HG02981 (cell line): ENCODE results near the gene USP32.

Experiments used
- ATAC-seq: cut with Tn5 transposase; IDR thresholded peaks from one replicate; pipeline ENCODE4 v1.9.1; 2021; ENCODE audit warnings: mild to moderate bottlenecking, moderate library complexity; ENCODE audit not compliant: unreplicated experiment

The USP32 gene

DNA sequence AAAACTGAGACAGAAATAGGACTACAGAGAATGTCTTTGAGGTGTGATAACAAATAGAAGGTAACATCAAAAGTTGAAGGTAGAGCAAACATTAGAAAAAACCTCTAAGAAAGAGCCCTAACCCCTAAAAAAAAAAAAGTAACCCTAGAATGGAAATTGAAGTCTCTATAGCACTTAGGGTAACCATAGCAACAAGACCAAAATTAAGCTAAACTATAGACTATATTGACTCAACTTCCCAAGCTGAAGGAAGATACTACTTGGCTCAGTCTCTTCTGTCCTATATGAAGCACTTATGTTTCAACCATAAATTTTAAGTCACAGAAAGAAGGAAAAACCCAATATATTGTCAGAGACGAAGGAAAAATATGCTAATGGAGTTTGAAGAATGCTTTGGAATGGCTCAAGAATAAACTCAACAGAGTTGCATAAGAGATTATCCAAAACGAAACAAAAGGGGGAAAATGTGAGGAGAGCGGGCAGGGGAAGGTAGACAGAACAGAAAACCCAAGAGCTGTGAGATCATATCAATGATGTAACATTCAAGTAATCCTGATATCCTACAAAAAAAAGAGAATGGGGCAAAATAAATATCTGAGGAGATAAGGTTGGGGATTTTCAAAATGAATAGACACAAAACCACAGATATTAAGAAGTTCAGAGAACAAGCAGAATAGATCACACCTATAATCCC is 88.4 kb downstream of the USP32 start:
- no peak for ATAC-seq

- no peak for ATAC-seq
Measured at GRCh38 chr17:60301649-60302048, 90.3 kb downstream of the USP32 start.

DNA sequence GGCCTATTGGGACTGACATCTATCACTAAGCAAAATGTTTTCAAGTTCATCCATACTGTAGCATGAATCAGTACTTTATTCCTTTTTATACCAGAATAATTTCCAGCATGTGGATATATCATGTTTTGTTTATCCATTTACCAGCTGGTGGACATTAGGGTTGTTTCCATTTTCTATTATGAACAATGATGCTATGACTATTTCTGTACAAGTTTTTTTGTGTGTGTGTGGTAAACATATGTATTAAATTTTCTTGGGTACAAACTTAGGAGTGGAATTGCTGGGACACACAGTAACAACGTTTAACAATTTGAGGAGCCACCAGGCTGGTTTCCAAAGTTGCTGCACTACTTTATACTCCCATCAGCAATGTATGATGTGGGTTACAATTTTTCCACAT is 91.0 kb downstream of the USP32 start:
- no peak for ATAC-seq

DNA sequence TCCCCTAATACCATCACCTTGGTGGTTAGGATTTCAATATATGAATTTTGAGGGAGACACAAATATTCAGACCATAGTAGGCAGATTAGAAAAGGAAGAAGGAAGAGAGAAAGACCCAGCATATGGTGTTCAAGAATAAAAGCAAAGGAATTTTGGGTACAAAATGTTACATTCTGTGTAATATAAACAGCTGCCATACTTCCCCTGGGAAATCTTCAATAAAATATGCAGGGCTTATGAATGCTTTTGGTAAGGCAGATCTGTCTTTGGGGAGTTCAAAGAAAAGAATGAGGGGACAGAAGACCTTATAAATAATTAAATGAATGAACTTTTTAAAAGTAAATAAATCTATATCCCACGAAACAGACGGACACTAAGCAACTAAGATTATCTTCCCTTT is 91.9 kb downstream of the USP32 start:
- ATAC-seq: no peak

- ATAC-seq: no peak
Measured at GRCh38 chr17:60297760-60298401, 94.1 kb downstream of the USP32 start.

DNA sequence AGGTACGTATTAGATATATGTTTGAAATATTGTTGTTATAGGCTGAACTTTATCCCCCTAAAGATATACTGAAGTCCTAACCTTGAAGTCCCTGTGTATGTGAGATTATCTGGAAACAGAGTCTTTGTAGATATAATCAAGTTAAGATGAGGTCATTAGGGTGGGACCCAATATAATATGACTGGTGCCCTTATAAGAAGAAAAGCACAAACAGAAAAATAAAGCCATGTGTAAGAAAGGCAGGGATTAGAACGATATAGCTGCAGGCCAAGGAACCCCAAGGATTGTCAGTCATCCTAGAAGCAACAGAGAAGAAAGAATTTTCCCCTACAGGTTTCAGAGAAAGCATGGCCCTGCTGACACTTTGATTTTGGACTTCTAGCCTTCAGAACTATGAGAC is 95.8 kb downstream of the USP32 start:
- ATAC-seq: no peak

GRCh38 chr17:60293580-60294335 is 98.2 kb downstream of the USP32 start:
- ATAC-seq: no peak

GRCh38 chr17:60292697-60293096 is 99.2 kb downstream of the USP32 start:
- no peak for ATAC-seq

DNA sequence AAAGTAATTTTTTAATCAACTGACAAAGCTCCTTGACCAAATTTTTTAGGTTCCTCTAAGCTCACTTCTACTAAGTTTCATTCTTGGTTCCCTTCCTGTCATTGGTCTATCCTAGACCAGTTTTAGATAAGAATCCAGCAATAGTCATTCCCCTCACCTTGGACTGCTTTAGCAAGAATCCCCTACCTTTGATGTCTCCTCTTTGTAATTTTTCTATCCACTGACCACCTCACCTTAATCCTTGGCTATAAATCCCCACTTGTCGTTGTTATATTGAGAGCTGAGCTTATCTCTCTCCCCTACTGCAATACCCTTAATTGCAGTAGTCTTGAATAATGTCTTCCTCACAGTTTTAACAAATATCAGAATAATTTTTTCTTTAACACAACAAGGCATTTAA is 107.2 kb downstream of the USP32 start:
- no peak for ATAC-seq

DNA sequence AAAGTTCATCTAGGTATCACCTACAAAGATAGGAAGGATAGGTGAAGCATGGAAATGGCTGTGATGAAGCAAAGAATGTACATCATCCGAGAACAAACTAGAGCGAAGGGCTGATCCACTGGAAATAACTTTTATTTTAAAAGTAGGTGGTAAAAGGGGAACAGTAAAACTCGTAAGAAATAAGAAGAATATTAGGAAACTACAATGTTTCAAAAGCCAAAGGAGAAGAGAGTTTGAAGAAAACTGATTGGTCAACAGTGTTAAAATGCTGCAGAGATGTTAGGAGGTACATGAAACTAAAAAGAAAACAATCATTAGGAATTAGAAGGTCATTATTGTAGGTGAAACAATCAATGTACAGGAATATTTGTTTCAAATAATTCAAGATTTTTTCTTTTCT is 108.1 kb downstream of the USP32 start:
- no peak for ATAC-seq

- ATAC-seq: no peak
Measured at GRCh38 chr17:60280673-60281072, 111.3 kb downstream of the USP32 start.

GRCh38 chr17:60278237-60278636 is 113.7 kb downstream of the USP32 start:
- ATAC-seq: no peak

- ATAC-seq: no peak
Measured at GRCh38 chr17:60277258-60277657, 114.7 kb downstream of the USP32 start.

- no peak for ATAC-seq
Measured at GRCh38 chr17:60269417-60269816, 122.5 kb downstream of the USP32 start.

GRCh38 chr17:60260540-60260939 is 131.4 kb downstream of the USP32 start:
- no peak for ATAC-seq

GRCh38 chr17:60258313-60258712 is 133.6 kb downstream of the USP32 start:
- ATAC-seq: no peak

DNA sequence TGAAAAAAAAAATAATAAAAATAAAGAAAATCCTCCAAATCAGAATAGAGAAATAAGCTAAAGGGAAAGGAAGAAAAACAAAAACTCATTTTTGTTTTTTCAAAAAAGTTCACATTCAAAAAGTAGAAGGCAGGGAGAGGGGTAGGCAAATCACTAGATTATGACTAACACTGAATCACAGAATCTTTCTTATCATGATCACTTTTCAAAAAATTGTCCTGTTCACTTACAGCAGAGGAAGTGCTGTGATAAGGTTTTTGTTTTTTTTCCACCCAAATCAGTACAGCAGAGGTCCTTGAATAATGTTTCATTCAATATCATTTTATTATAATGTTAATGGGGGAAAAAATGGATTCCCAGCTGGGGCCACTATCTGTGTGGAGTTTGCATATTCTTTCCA is 135.8 kb downstream of the USP32 start:
- no peak for ATAC-seq

DNA sequence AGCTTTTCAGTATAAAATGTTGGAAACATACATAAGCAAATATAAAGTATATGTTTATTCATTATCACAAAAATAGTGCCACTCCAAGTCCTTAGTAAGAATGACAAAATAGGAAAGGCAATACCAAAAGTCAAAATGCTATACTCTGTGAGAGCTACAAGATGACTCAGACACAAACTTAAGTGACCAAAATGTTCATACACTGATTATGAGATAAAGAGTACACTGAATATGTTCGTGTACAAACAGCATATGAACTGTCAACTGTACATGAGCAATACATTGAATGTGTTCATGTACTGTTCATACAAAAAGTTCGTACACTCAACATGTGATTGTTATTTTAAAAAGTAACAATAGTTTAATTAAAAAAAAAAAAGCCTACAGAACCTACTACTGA is 138.9 kb downstream of the USP32 start:
- no peak for ATAC-seq

- ATAC-seq: no peak
Measured at GRCh38 chr17:60252459-60252858, 139.5 kb downstream of the USP32 start.

DNA sequence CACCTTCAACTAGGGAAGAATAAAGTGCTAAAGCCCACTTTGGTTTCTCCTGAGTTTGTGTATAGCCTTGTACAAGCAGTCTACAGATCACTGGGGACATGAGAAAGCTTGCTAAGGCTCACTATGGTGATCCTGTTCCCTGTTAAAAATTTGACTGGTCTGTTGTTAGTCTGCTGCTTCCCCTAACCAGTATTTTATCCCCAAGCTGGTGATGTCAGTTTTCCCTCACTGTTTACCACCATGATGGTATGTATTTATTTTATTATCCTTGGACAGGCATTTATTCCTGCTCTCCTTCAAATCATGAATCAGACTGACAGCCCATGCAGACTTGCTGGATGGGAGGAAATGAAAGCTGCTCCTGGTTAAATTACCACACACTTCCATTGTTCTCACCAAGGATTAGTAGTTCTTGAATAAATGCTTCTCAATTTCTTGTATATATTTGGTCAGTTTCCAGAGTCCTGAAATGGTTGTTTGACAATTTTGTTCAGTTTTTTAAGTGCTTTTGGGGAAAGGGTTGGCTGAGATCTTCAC is 142.6 kb downstream of the USP32 start:
- no peak for ATAC-seq

DNA sequence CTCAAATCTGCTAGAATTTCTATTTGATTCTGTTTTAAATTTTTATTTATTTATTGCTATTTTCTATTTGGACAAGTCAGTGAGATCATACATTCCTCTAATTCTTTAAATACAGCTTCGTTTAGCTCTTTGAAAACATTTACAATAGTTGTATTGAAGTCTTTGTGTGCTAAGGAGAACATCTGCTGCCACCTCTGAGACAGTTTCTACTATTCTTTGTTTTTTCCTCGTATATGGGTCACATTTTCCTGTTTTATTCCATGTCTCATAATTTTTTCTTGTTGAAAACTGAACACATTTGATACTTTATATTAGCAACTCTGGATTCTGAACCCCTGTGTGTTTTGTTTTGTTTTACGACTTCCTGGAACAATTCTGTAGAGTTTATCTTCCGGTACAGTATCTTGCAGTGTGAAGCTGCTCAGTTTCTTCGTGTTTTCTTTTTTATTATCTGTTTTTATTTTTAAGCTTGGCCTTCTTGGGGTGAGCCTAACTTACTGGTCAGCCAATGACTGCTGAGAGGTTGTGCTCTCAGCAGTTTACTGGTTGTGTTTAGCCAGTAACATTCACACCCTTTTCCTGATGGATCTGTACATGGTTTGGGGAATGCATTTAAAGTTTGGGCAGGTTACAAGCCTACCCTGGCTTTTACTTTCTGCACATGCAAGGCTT is 143.2 kb downstream of the USP32 start:
- no peak for ATAC-seq
